ENCODE data around the gene PML.

The PML gene

DNA sequence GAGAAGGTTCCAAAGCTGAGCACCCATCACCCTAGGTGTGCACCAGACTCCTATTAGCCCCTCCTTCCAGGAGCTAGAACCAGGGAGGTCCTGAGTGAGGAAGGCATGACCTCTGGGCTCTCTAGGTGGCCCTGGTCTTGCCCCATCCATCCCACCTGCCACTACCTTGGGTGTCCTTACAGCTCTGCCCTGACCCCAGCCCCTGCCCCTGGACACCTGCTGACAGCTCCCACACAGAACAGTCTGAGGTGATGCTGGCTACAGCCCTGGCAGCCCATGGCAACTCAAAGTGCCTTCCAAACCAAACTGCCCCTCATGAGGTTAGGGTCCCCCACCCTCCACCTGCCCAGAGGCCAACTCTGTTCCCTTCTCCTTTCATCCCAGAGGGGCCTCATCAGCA, 50.7 kb downstream of the PML start:
- no peaks in the 10 kb centered on the region; the same call in 1 of the 2 replicates for H3K36me3 ChIP-seq (ENCODE audit: insufficient read depth, low read length)
- H3K27me3 ChIP-seq (ENCODE audit: insufficient read depth, low read length, poor library complexity, severe bottlenecking), result no peaks in the 10 kb centered on the region
- no peak for TF ChIP-seq EZH2phosphoT487 (IDR thresholded peaks at IDR 0.05; ENCODE audit: borderline replicate concordance)
- TF ChIP-seq, protein P1, sequence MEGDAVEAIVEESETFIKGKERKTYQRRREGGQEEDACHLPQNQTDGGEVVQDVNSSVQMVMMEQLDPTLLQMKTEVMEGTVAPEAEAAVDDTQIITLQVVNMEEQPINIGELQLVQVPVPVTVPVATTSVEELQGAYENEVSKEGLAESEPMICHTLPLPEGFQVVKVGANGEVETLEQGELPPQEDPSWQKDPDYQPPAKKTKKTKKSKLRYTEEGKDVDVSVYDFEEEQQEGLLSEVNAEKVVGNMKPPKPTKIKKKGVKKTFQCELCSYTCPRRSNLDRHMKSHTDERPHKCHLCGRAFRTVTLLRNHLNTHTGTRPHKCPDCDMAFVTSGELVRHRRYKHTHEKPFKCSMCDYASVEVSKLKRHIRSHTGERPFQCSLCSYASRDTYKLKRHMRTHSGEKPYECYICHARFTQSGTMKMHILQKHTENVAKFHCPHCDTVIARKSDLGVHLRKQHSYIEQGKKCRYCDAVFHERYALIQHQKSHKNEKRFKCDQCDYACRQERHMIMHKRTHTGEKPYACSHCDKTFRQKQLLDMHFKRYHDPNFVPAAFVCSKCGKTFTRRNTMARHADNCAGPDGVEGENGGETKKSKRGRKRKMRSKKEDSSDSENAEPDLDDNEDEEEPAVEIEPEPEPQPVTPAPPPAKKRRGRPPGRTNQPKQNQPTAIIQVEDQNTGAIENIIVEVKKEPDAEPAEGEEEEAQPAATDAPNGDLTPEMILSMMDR (conservative IDR thresholded peaks at IDR 0.05; ENCODE audit: low read length), result no peak
- no peak overlapping the region for H3K4me3 ChIP-seq (ENCODE audit: low read length, poor library complexity, severe bottlenecking)
- H3F3A ChIP-seq (ENCODE audit: low read depth), result no peaks in the 10 kb centered on the region
- no peaks in the 10 kb centered on the region for H4K20me1 ChIP-seq (ENCODE audit: insufficient read depth, low read length, poor library complexity, severe bottlenecking)
- no peak overlapping the region for H3K9ac ChIP-seq (ENCODE audit: low read depth, low read length, poor library complexity, severe bottlenecking)
- no peaks in the 10 kb centered on the region for H3K9me2 ChIP-seq (replicated peaks; ENCODE audit: low read depth, low read length)
- H3K4me1 ChIP-seq (ENCODE audit: insufficient read depth, low read length, poor library complexity, severe bottlenecking), result peaks cover 16% of the 10 kb centered on the region
- H3K79me2 ChIP-seq (ENCODE audit: insufficient read depth, low read length), result no peaks in the 10 kb centered on the region
- no peaks in the 10 kb centered on the region for H3K9me3 ChIP-seq (ENCODE audit: insufficient read depth, low read depth, low read length)
- H2AFZ ChIP-seq (ENCODE audit: low read length), result no peak overlapping the region
- H3K4me2 ChIP-seq (ENCODE audit: low read depth, low read length, poor library complexity, severe bottlenecking), result no peak overlapping the region

DNA sequence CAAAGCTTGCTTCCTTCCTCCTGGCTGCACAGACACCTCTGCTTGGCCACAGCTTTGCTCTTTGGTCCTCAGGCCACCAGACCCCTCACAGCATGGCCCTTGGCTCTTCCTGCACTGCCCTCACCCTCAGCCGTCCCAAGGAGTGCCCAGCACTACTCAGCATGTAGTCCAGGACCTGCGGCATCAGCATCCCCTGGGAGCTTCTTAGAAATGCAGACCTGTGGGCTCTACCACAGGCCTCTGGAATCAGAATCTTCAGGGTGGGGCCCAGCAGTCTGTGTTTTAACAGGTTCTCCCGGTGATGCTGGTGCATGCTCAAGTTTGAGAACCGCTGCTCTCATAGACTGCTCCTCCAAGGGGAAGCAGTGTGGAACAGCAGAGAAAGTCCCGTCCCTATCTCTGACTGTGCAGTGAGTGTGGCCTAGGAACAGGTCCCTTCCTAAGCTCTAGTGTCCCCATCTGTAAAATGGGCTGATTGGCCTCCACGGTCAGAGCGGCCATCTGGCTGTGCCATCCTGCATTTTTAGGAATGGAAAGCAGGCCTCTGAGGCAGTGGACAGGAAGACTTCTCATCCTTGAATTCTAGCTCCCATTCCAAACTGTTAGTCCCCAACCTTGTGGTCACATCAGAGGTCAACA, 51.2 kb downstream of the PML start:
- Histone ChIP-seq H3K4me3 (ENCODE audit: low read length, poor library complexity, severe bottlenecking) (no peak overlapping the region), H2AFZ (ENCODE audit: low read length) (no peak overlapping the region), H4K20me1 (ENCODE audit: insufficient read depth, low read length, poor library complexity, severe bottlenecking) (no peaks in the 10 kb centered on the region), H3K79me2 (ENCODE audit: insufficient read depth, low read length) (no peaks in the 10 kb centered on the region), H3K27me3 (ENCODE audit: insufficient read depth, low read length, poor library complexity, severe bottlenecking) (no peaks in the 10 kb centered on the region), H3K4me1 (ENCODE audit: insufficient read depth, low read length, poor library complexity, severe bottlenecking) (peaks cover 16% of the 10 kb centered on the region), H3K36me3 (ENCODE audit: insufficient read depth, low read length) (no peaks in the 10 kb centered on the region; the same call in 1 of the 2 replicates), H3K9ac (ENCODE audit: low read depth, low read length, poor library complexity, severe bottlenecking) (no peak overlapping the region), H3K9me3 (ENCODE audit: insufficient read depth, low read depth, low read length) (no peaks in the 10 kb centered on the region), H3K4me2 (ENCODE audit: low read depth, low read length, poor library complexity, severe bottlenecking) (no peak overlapping the region), H3K9me2 (replicated peaks; ENCODE audit: low read depth, low read length) (no peaks in the 10 kb centered on the region), H3F3A (ENCODE audit: low read depth) (no peaks in the 10 kb centered on the region)
- TF ChIP-seq, protein P1 (conservative IDR thresholded peaks at IDR 0.05; ENCODE audit: low read length), result no peak
- TF ChIP-seq EZH2phosphoT487 (IDR thresholded peaks at IDR 0.05; ENCODE audit: borderline replicate concordance), result no peak

DNA sequence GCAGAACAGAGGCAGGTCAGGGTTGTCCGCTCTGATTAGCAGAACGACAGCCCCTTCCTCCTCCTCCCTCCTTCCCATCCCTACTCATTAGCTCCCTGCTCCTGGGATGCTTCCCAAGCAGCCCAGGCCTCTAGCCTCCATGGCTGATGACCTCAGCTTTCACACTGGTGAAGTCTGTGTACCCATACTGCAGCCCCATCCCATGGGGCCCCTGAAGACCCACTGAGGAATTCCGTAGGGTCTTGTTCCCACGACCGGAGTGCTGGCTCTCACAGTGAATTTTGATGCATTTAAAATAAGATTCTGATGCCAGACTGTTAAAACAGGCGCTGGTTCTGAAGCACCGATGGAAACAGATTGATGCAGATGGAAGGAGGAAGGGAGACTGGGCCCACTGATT, 51.8 kb downstream of the PML start:
- Histone ChIP-seq H3F3A (ENCODE audit: low read depth) (0 out of 2 replicates have a peak, but pooled peaks cover 3% of the 10 kb centered on the region), H3K27me3 (ENCODE audit: insufficient read depth, low read length, poor library complexity, severe bottlenecking) (no peaks in the 10 kb centered on the region), H3K36me3 (ENCODE audit: insufficient read depth, low read length) (no peaks in the 10 kb centered on the region; the same call in 1 of the 2 replicates), H3K4me2 (ENCODE audit: low read depth, low read length, poor library complexity, severe bottlenecking) (no peak overlapping the region), H3K4me1 (ENCODE audit: insufficient read depth, low read length, poor library complexity, severe bottlenecking) (peaks cover 16% of the 10 kb centered on the region), H3K79me2 (ENCODE audit: insufficient read depth, low read length) (no peaks in the 10 kb centered on the region), H2AFZ (ENCODE audit: low read length) (no peak overlapping the region), H3K4me3 (ENCODE audit: low read length, poor library complexity, severe bottlenecking) (no peak overlapping the region), H4K20me1 (ENCODE audit: insufficient read depth, low read length, poor library complexity, severe bottlenecking) (no peaks in the 10 kb centered on the region), H3K9me2 (replicated peaks; ENCODE audit: low read depth, low read length) (no peaks in the 10 kb centered on the region), H3K9ac (ENCODE audit: low read depth, low read length, poor library complexity, severe bottlenecking) (no peak overlapping the region), H3K9me3 (ENCODE audit: insufficient read depth, low read depth, low read length) (no peaks in the 10 kb centered on the region)
- TF ChIP-seq EZH2phosphoT487 (IDR thresholded peaks at IDR 0.05; ENCODE audit: borderline replicate concordance), result no peak
- TF ChIP-seq, protein P1 (conservative IDR thresholded peaks at IDR 0.05; ENCODE audit: low read length), result no peak

Data from Loucy (cell line).